Skeletal muscle satellite cell (primary cell): ENCODE data around the gene LHX6.
A peak's percentile ranks its signal among the peaks of the same experiment; 100 is the strongest.

Experiments used
- H3K27me3 ChIP-seq: 2 replicates; pipeline ENCODE4 v1.7.0; 2013; ENCODE audit warnings: low read length; ENCODE audit not compliant: control insufficient read depth, insufficient read depth
- H3K36me3 ChIP-seq: 2 replicates; pipeline ENCODE4 v1.7.0; 2013; ENCODE audit warnings: mild to moderate bottlenecking, control low read depth, low read length; ENCODE audit not compliant: insufficient read depth
- H3K4me1 ChIP-seq: 2 replicates; pipeline ENCODE4 v1.7.0; 2013; ENCODE audit warnings: low read length; ENCODE audit not compliant: control insufficient read depth, insufficient read depth
- H3K4me2 ChIP-seq: 2 replicates; pipeline ENCODE4 v1.7.0; 2013; ENCODE audit warnings: mild to moderate bottlenecking, low read length
- H3K4me3 ChIP-seq: 2 replicates; pipeline ENCODE4 v1.7.0; 2013; ENCODE audit warnings: low read length
- H3K9ac ChIP-seq: 2 replicates; pipeline ENCODE4 v1.7.0; 2013; ENCODE audit warnings: mild to moderate bottlenecking, low read depth, low read length, moderate library complexity
- H3K9me3 ChIP-seq: replicated peaks from 2 replicates; pipeline ENCODE4 v1.7.0; 2013; ENCODE audit warnings: mild to moderate bottlenecking, control low read depth, low read length

Gene LHX6

GRCh38 chr9:122183501-122183900 is 45.3 kb downstream of the LHX6 start:
- Histone ChIP-seq H3K27me3 (peaks cover 48% of the 10 kb centered on the region), H3K4me2 (no peak overlapping the region), H3K9me3 (no peaks in the 10 kb centered on the region), H3K4me3 (no peak overlapping the region), H3K4me1 (peaks cover 10% of the 10 kb centered on the region), H3K9ac (no peak overlapping the region), H3K36me3 (no peaks in the 10 kb centered on the region)

GRCh38 chr9:122180633-122181032 is 48.1 kb downstream of the LHX6 start:
- no peak overlapping the region for H3K4me2 ChIP-seq
- no peak overlapping the region for H3K4me3 ChIP-seq
- peaks cover 56% of the 10 kb centered on the region for H3K27me3 ChIP-seq
- H3K36me3 ChIP-seq = no peaks in the 10 kb centered on the region
- no peaks in the 10 kb centered on the region for H3K9me3 ChIP-seq
- no peak overlapping the region for H3K9ac ChIP-seq
- H3K4me1 ChIP-seq = peaks cover 10% of the 10 kb centered on the region

GRCh38 chr9:122179690-122180074 is 49.1 kb downstream of the LHX6 start:
- Histone ChIP-seq H3K9ac (no peak overlapping the region), H3K4me2 (no peak overlapping the region), H3K36me3 (no peaks in the 10 kb centered on the region), H3K9me3 (no peaks in the 10 kb centered on the region), H3K27me3 (peaks cover 61% of the 10 kb centered on the region), H3K4me3 (no peak overlapping the region), H3K4me1 (peaks cover 10% of the 10 kb centered on the region)

- peaks cover 60% of the 10 kb centered on the region for H3K27me3 ChIP-seq
Observed at GRCh38 chr9:122179054-122179689, 49.6 kb downstream of the LHX6 start.

GRCh38 chr9:122176916-122177315 is 51.8 kb downstream of the LHX6 start:
- Histone ChIP-seq H3K9me3 (no peaks in the 10 kb centered on the region), H3K4me3 (no peak overlapping the region), H3K36me3 (no peaks in the 10 kb centered on the region), H3K4me2 (no peak overlapping the region), H3K9ac (no peak overlapping the region), H3K4me1 (peaks cover 10% of the 10 kb centered on the region), H3K27me3 (peaks cover 66% of the 10 kb centered on the region)

More at GRCh38 chr9:122179054-122179689, 49.6 kb downstream of the LHX6 start:
- H3K9ac ChIP-seq = no peak overlapping the region
- no peak overlapping the region for H3K4me2 ChIP-seq
- H3K9me3 ChIP-seq = no peaks in the 10 kb centered on the region
- H3K36me3 ChIP-seq = no peaks in the 10 kb centered on the region
- H3K4me3 ChIP-seq = no peak overlapping the region
- H3K4me1 ChIP-seq = peaks cover 10% of the 10 kb centered on the region

DNA sequence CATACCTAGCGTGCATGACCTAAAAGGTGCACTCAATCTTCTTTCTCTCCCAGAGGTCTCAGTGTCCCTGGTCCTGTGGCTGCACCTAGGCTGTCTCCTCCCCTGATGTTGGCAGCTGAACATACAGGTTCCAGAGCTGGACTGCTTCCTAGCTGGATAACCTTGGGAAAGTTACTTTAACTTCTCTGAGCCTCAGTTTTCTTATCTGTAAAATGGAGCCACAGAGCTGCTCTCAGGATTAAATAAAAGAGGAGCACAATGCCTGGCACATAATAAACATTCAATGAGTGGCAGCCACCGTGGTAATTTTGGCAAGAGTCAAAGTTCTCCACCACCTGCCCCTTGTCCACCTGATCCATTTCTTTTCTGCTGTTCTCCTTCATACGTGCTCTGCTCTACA is 55.1 kb downstream of the LHX6 start:
- H3K36me3 ChIP-seq = no peaks in the 10 kb centered on the region
- H3K27me3 ChIP-seq = peaks cover 80% of the 10 kb centered on the region
- no peaks in the 10 kb centered on the region for H3K9me3 ChIP-seq
- H3K4me1 ChIP-seq = no peaks in the 10 kb centered on the region
- H3K9ac ChIP-seq = no peak overlapping the region
- H3K4me3 ChIP-seq = no peak overlapping the region
- no peak overlapping the region for H3K4me2 ChIP-seq

GRCh38 chr9:122172131-122172530 is 56.6 kb downstream of the LHX6 start:
- Histone ChIP-seq H3K4me2 (no peak overlapping the region), H3K27me3 (peaks cover 80% of the 10 kb centered on the region), H3K4me1 (no peaks in the 10 kb centered on the region), H3K4me3 (no peak overlapping the region), H3K36me3 (no peaks in the 10 kb centered on the region), H3K9ac (no peak overlapping the region), H3K9me3 (no peaks in the 10 kb centered on the region)

DNA sequence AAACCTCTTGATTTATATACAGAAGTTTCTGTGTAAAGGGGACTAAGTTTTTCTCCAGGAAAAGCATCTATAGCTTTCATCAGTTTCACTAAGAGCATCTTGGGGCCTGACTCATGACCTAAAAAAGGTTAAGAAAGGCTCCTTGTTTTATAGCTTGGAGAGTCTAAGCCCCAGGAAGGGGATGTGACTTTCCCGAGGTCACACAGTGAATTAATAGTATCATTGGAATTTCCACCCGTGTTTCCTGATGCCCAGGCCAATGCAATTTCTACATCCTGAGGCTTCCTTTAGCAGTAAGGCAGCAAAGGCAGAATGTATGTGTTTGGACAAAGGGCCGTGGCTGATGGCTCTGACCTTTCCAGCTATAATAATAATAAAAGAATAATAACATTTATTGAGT is 60.4 kb downstream of the LHX6 start:
- Histone ChIP-seq H3K4me3 (no peak overlapping the region), H3K27me3 (peaks cover 79% of the 10 kb centered on the region), H3K9ac (no peak overlapping the region), H3K4me2 (no peak overlapping the region), H3K9me3 (no peaks in the 10 kb centered on the region), H3K36me3 (no peaks in the 10 kb centered on the region), H3K4me1 (no peaks in the 10 kb centered on the region)

DNA sequence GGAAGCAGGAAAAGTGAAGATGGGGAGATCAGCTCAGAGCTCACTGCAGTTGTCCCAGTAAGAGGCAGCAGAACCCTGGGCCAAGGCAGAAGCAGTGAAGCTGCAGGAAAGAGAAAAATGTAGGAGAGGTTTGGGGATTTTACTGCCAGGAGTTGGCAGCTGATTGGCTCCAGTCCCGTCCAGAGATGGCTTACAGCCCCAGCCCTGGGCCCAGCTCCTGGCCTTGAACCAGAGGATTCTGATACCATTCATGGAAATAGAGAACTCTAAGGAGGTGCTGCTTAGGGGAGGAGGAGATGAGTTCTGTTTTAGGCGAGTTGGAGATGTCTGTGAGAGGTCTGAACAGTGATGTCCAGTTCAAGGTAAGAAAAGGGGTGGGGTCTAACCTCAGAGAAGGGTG is 64.5 kb downstream of the LHX6 start:
- no peak overlapping the region for H3K4me3 ChIP-seq
- H3K36me3 ChIP-seq = no peaks in the 10 kb centered on the region
- H3K9me3 ChIP-seq = peaks cover 5% of the 10 kb centered on the region
- H3K27me3 ChIP-seq = peaks cover 58% of the 10 kb centered on the region
- no peak overlapping the region for H3K9ac ChIP-seq
- no peak overlapping the region for H3K4me2 ChIP-seq
- H3K4me1 ChIP-seq = no peaks in the 10 kb centered on the region

GRCh38 chr9:122162415-122162814 is 66.3 kb downstream of the LHX6 start:
- Histone ChIP-seq H3K4me3 (no peak overlapping the region), H3K9ac (no peak overlapping the region), H3K9me3 (peaks cover 5% of the 10 kb centered on the region), H3K4me1 (peaks cover 3% of the 10 kb centered on the region), H3K36me3 (no peaks in the 10 kb centered on the region), H3K27me3 (peaks cover 48% of the 10 kb centered on the region), H3K4me2 (no peak overlapping the region)

- peak overlapping the region; percentile 85 for H3K4me3 ChIP-seq
- peaks cover 30% of the 10 kb centered on the region for H3K27me3 ChIP-seq
- no peaks in the 10 kb centered on the region for H3K36me3 ChIP-seq
- H3K9me3 ChIP-seq = peaks cover 5% of the 10 kb centered on the region
- peaks cover 3% of the 10 kb centered on the region for H3K4me1 ChIP-seq
- no peak overlapping the region for H3K9ac ChIP-seq
- H3K4me2 ChIP-seq = peak overlapping the region; percentile 86
Observed at GRCh38 chr9:122159925-122160246, 68.9 kb downstream of the LHX6 start.

- Histone ChIP-seq H3K36me3 (no peaks in the 10 kb centered on the region), H3K27me3 (peaks cover 23% of the 10 kb centered on the region), H3K9me3 (peaks cover 5% of the 10 kb centered on the region), H3K4me1 (peaks cover 3% of the 10 kb centered on the region), H3K4me3 (peak within 1 kb of the TSS; percentile 85), H3K9ac (peak within 1 kb of the TSS; percentile 90), H3K4me2 (peak within 1 kb of the TSS; percentile 86)
Observed at GRCh38 chr9:122159026-122159924, 69.5 kb downstream of the LHX6 start, which contains the start of the genes MORN5 and NDUFA8. Gene MORN5, plus strand, starts transcription at chr9:122159908. Its CDS starts 65 bp downstream, at chr9:122159973. Gene NDUFA8, minus strand, starts transcription at chr9:122159779. Its CDS starts 102 bp downstream, at chr9:122159677.
